ENCODE results near the gene DOCK4.

The DOCK4 gene

GRCh38 chr7:112124061-112124766, 82.0 kb downstream of the DOCK4 start:
- no peaks in the 10 kb centered on the region for H4K20me1 ChIP-seq (ENCODE audit: insufficient read depth, low read length, poor library complexity, severe bottlenecking)
- H3K9me2 ChIP-seq (replicated peaks; ENCODE audit: low read depth, low read length): no peaks in the 10 kb centered on the region
- no peaks in the 10 kb centered on the region for H3K79me2 ChIP-seq (ENCODE audit: insufficient read depth, low read length)
- H3K9me3 ChIP-seq (ENCODE audit: insufficient read depth, low read depth, low read length): 0 out of 2 replicates have a peak, but pooled peaks cover 4% of the 10 kb centered on the region
- no peak for TF ChIP-seq EZH2phosphoT487 (IDR thresholded peaks at IDR 0.05; ENCODE audit: borderline replicate concordance)
- no peak for TF ChIP-seq CTCF (conservative IDR thresholded peaks at IDR 0.05; ENCODE audit: low read length)
- no peak overlapping the region for H2AFZ ChIP-seq (ENCODE audit: low read length)
- H3K9ac ChIP-seq (ENCODE audit: low read depth, low read length, poor library complexity, severe bottlenecking): no peak overlapping the region
- H3K4me1 ChIP-seq (ENCODE audit: insufficient read depth, low read length, poor library complexity, severe bottlenecking): peaks cover 7% of the 10 kb centered on the region
- H3K4me3 ChIP-seq (ENCODE audit: low read length, poor library complexity, severe bottlenecking): no peak overlapping the region
- H3F3A ChIP-seq (ENCODE audit: low read depth): no peaks in the 10 kb centered on the region
- no peaks in the 10 kb centered on the region for H3K27me3 ChIP-seq (ENCODE audit: insufficient read depth, low read length, poor library complexity, severe bottlenecking)
- H3K4me2 ChIP-seq (ENCODE audit: low read depth, low read length, poor library complexity, severe bottlenecking): no peak overlapping the region
- H3K36me3 ChIP-seq (ENCODE audit: insufficient read depth, low read length): no peaks in the 10 kb centered on the region

GRCh38 chr7:112122798-112123197, 83.4 kb downstream of the DOCK4 start:
- Histone ChIP-seq H3K27me3 (ENCODE audit: insufficient read depth, low read length, poor library complexity, severe bottlenecking) (no peaks in the 10 kb centered on the region), H3K4me2 (ENCODE audit: low read depth, low read length, poor library complexity, severe bottlenecking) (no peak overlapping the region), H3F3A (ENCODE audit: low read depth) (no peaks in the 10 kb centered on the region), H3K9ac (ENCODE audit: low read depth, low read length, poor library complexity, severe bottlenecking) (no peak overlapping the region), H3K9me2 (replicated peaks; ENCODE audit: low read depth, low read length) (no peaks in the 10 kb centered on the region), H3K4me3 (ENCODE audit: low read length, poor library complexity, severe bottlenecking) (no peak overlapping the region), H3K9me3 (ENCODE audit: insufficient read depth, low read depth, low read length) (0 out of 2 replicates have a peak, but pooled peaks cover 4% of the 10 kb centered on the region), H2AFZ (ENCODE audit: low read length) (no peak overlapping the region), H4K20me1 (ENCODE audit: insufficient read depth, low read length, poor library complexity, severe bottlenecking) (no peaks in the 10 kb centered on the region), H3K36me3 (ENCODE audit: insufficient read depth, low read length) (no peaks in the 10 kb centered on the region), H3K79me2 (ENCODE audit: insufficient read depth, low read length) (no peaks in the 10 kb centered on the region), H3K4me1 (ENCODE audit: insufficient read depth, low read length, poor library complexity, severe bottlenecking) (peaks cover 7% of the 10 kb centered on the region)
- TF ChIP-seq CTCF (conservative IDR thresholded peaks at IDR 0.05; ENCODE audit: low read length) (no peak), EZH2phosphoT487 (IDR thresholded peaks at IDR 0.05; ENCODE audit: borderline replicate concordance) (no peak)

DNA sequence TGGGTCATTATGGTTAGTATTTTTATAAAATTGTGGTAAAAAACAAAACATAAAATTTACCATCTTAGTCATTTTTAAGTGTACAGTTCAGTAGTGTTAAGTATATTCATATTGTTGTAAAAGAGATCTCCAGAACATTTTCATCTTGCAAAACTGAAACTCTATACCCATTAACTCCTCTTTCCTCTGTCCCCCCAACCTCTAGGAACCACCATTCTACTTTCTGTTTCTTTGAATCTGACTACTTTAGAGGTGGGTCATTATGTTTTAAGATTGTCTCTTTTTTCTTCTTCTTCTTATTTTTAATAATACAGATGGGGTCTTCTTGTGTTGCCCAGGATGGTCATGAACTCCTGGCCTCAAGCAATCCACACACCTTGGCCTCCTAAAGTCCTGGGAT, 84.1 kb downstream of the DOCK4 start:
- no peaks in the 10 kb centered on the region for H3K79me2 ChIP-seq (ENCODE audit: insufficient read depth, low read length)

More for the DNA sequence above, 84.1 kb downstream of the DOCK4 start:
- H3K4me3 ChIP-seq (ENCODE audit: low read length, poor library complexity, severe bottlenecking): no peak overlapping the region
- H3K9me3 ChIP-seq (ENCODE audit: insufficient read depth, low read depth, low read length): 0 out of 2 replicates have a peak, but pooled peaks cover 4% of the 10 kb centered on the region
- H3K4me2 ChIP-seq (ENCODE audit: low read depth, low read length, poor library complexity, severe bottlenecking): no peak overlapping the region
- H3K9me2 ChIP-seq (replicated peaks; ENCODE audit: low read depth, low read length): no peaks in the 10 kb centered on the region
- no peaks in the 10 kb centered on the region for H3K27me3 ChIP-seq (ENCODE audit: insufficient read depth, low read length, poor library complexity, severe bottlenecking)
- H3K9ac ChIP-seq (ENCODE audit: low read depth, low read length, poor library complexity, severe bottlenecking): no peak overlapping the region
- no peaks in the 10 kb centered on the region for H3F3A ChIP-seq (ENCODE audit: low read depth)
- H3K4me1 ChIP-seq (ENCODE audit: insufficient read depth, low read length, poor library complexity, severe bottlenecking): peaks cover 7% of the 10 kb centered on the region
- H3K36me3 ChIP-seq (ENCODE audit: insufficient read depth, low read length): no peaks in the 10 kb centered on the region
- H2AFZ ChIP-seq (ENCODE audit: low read length): no peak overlapping the region
- no peaks in the 10 kb centered on the region for H4K20me1 ChIP-seq (ENCODE audit: insufficient read depth, low read length, poor library complexity, severe bottlenecking)
- no peak for TF ChIP-seq CTCF (conservative IDR thresholded peaks at IDR 0.05; ENCODE audit: low read length)
- TF ChIP-seq EZH2phosphoT487 (IDR thresholded peaks at IDR 0.05; ENCODE audit: borderline replicate concordance): no peak
